Gastroesophageal sphincter (tissue), 3 donors: ENCODE measurements around the gene PDCD1.

Source experiments
- CTCF ChIP-seq, 4 experiments: fragments of 200-600 bp in 2 of 4; fragments of 450-650 bp in 2 of 4; sonication (generic) in 1 of 4; IDR thresholded peaks; one replicate each; pipeline ENCODE4 v1.5.1; 2017 to 2019; ENCODE audit warnings: antibody characterized with exemption in 4 of 4, mild to moderate bottlenecking in 2 of 4, moderate library complexity in 2 of 4
- POLR2A ChIP-seq, 2 donors: fragments of 450-650 bp; IDR thresholded peaks; one replicate each; pipeline ENCODE4 v1.6.1; 2017; ENCODE audit warnings: antibody characterized with exemption in 2 of 2, mild to moderate bottlenecking in 2 of 2, moderate library complexity in 1 of 2
- POLR2AphosphoS5 ChIP-seq: sonication (generic); formaldehyde crosslinking; IDR thresholded peaks from one replicate; pipeline ENCODE4 v1.6.1; 2017; ENCODE audit warnings: antibody characterized with exemption

DNA sequence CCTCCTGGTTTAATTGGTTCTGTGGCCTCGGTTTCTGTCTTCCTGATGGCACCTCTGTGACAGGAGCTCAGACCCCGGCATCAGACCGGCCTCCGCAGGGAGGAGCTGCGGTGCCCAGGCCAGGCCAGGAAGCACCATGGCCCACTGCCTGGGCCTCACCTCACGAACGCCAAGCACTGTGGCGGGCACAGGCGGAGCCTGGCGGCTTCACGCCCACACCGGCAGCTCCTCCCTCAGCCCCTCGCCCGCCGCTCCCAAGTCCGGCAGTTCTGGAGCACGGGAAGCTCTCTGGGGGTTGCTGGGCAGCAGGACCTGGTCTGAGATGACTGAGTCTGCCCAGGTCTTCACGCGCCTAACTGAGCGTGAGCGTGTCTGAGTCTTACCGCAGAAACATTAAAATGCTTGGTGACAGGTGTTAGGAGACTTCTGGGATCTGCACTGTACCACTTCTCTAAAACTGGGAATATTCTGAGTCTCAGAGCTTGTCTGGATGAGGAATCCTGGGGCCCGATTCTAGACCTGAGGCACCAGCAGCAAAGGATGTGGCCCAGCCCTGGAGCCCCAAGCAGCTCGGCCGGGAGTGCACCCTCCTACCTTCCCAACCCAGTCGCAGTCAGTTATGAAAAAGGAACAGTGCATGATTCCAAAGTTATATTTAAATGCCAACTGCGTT is 32.8 kb upstream of the PDCD1 start:
- no peak for TF ChIP-seq CTCF (IDR thresholded peaks at IDR 0.05)
- no peak for TF ChIP-seq POLR2A (IDR thresholded peaks at IDR 0.05)
- TF ChIP-seq POLR2AphosphoS5, result no peak
